K562 (cell line): ENCODE results near the gene CLCN6. TPM values are rescaled to one million over a fixed set of nuclear protein-coding genes. Genes with fewer than 3 reads are reported as not detected.
A peak's percentile ranks its signal among the peaks of the same experiment; 100 is the strongest.

Experiments used
- ATAC-seq: fragments of 200-7000 bp; cut with Tn5 transposase; 3 replicates; pipeline ENCODE4 v1.9.1; 2020; ENCODE audit warnings: moderate library complexity
- BruUV-seq: library from RNA; stranded (reverse); fragments of 400-500 nt; replicated peaks from 2 replicates; lab custom pipeline; 2021; lab: Mats Ljungman, UMichigan
- CTCF ChIA-PET: fragments of 300-600 bp; formaldehyde crosslinking; extraction: SDS; loops from one replicate; lab custom pipeline; 2021; ENCODE audit warnings: low intra/inter-chr PET ratio; lab: Yijun Ruan, JAX
- POLR2A ChIA-PET: fragments of 300-600, 350-650 bp; sonication (Branson Sonifier 250); formaldehyde crosslinking; extraction: SDS; loops from one replicate; lab custom pipeline; 2021; ENCODE audit warnings: antibody characterized with exemption, inconsistent platforms; lab: Yijun Ruan, JAX
- DNase-seq, 4 experiments: peaks; one replicate each; pipeline versions ENCODE4 v3.0.0 to v3.0.0-alpha.2; 2011 to 2018; ENCODE audit warnings: low spot score in 3 of 4, mixed read lengths in 3 of 4; ENCODE audit errors: extremely low read depth in 1 of 4
- FAIRE-seq: peaks from 2 replicates; lab custom pipeline; 2011; peaks lifted over from hg19 to GRCh38; lab: Jason Lieb, UNC
- H2AFZ ChIP-seq: 2 replicates; pipeline ENCODE4 v1.6.0; 2011; ENCODE audit warnings: low read depth, low read length, control low read depth, inconsistent platforms
- H3K27ac ChIP-seq: fragments of 200-600 bp; 3 replicates; pipeline ENCODE4 v1.8.0; 2011; ENCODE audit warnings: low read depth, mild to moderate bottlenecking, control low read depth, inconsistent platforms, low read length, moderate library complexity, mixed read lengths; ENCODE audit errors: extremely low read depth
- H3K27me3 ChIP-seq, 2 experiments: fragments of 300-600 bp in 1 of 2; 2 replicates in 1 of 2; 3 replicates in 1 of 2; pipeline versions ENCODE4 v1.6.0 to v1.8.0; 2011; ENCODE audit warnings: inconsistent platforms in 2 of 2, low read length in 2 of 2, mild to moderate bottlenecking in 1 of 2, mixed read lengths in 1 of 2, moderate library complexity in 1 of 2; ENCODE audit not compliant: control insufficient read depth in 2 of 2, insufficient read depth in 2 of 2
- H3K36me3 ChIP-seq: fragments of 300-600 bp; 3 replicates; pipeline ENCODE4 v1.8.0; 2011; ENCODE audit warnings: mild to moderate bottlenecking, low read length, inconsistent platforms; ENCODE audit not compliant: control insufficient read depth, insufficient read depth
- H3K4me1 ChIP-seq, 2 experiments: fragments of 200-600 bp in 1 of 2; replicated peaks in 1 of 2; 2 replicates in 1 of 2; 3 replicates in 1 of 2; pipeline versions ENCODE4 v1.5.1 to v1.8.0; 2011; ENCODE audit warnings: inconsistent platforms in 2 of 2, low read length in 2 of 2, mild to moderate bottlenecking in 1 of 2, mixed read lengths in 1 of 2, moderate library complexity in 1 of 2; ENCODE audit not compliant: control insufficient read depth in 2 of 2, insufficient read depth in 2 of 2
- H3K4me2 ChIP-seq: 2 replicates; pipeline ENCODE4 v1.6.1; 2011; ENCODE audit warnings: low read length, control low read depth, inconsistent platforms, mixed read lengths; ENCODE audit not compliant: insufficient read depth
- H3K4me3 ChIP-seq: fragments of 200-600 bp; sonication (generic), shearing (Covaris generic); 2 replicates; pipeline ENCODE4 v1.5.1; 2016; ENCODE audit warnings: control low read depth, inconsistent platforms
- H3K79me2 ChIP-seq: fragments of 200-600 bp; 3 replicates; pipeline ENCODE4 v1.8.0; 2011; ENCODE audit warnings: low read length, inconsistent platforms; ENCODE audit not compliant: control insufficient read depth, insufficient read depth
- H3K9ac ChIP-seq, 2 experiments: 2 replicates each; pipeline versions ENCODE4 v1.6.0 to v1.6.1; 2011; ENCODE audit warnings: low read depth in 2 of 2, low read length in 2 of 2, control low read depth in 1 of 2, inconsistent platforms in 1 of 2, mild to moderate bottlenecking in 1 of 2, mixed read lengths in 1 of 2; ENCODE audit not compliant: insufficient read depth in 1 of 2
- H3K9me1 ChIP-seq: one replicate; pipeline ENCODE4 v1.6.0; 2011; ENCODE audit warnings: inconsistent platforms, mild to moderate bottlenecking, low read length, moderate library complexity; ENCODE audit not compliant: control insufficient read depth, insufficient read depth
- H3K9me3 ChIP-seq: replicated peaks from 2 replicates; pipeline ENCODE4 v1.5.1; 2011; ENCODE audit warnings: low read depth, low read length, inconsistent platforms; ENCODE audit not compliant: control insufficient read depth, insufficient read depth
- H4K20me1 ChIP-seq: replicated peaks from 2 replicates; pipeline ENCODE4 v1.6.1; 2011; ENCODE audit warnings: low read length, inconsistent platforms, mixed read lengths; ENCODE audit not compliant: control insufficient read depth, insufficient read depth
- CCNT2 ChIP-seq: IDR thresholded peaks from 2 replicates; pipeline ENCODE4 v1.6.1; 2011; ENCODE audit warnings: borderline replicate concordance, low read depth, mild to moderate bottlenecking, moderate library complexity, mixed read lengths, low read length; ENCODE audit not compliant: insufficient read length; ENCODE audit errors: extremely low read depth
- ETV5 ChIP-seq: sonication (generic); formaldehyde crosslinking; IDR thresholded peaks from 2 replicates; pipeline ENCODE4 v1.4.0; 2020; ENCODE audit warnings: low read depth, mild to moderate bottlenecking, missing genetic modification reagents
- HOXB6 ChIP-seq: fragments of 250-450 bp; sonication (Bioruptor Pico); IDR thresholded peaks from 2 replicates; pipeline ENCODE4 v1.5.1; 2022; ENCODE audit warnings: mild to moderate bottlenecking, borderline replicate concordance
- NFXL1 ChIP-seq: fragments of 450-650 bp; formaldehyde crosslinking; IDR thresholded peaks from 2 replicates; pipeline ENCODE4 v1.4.0; 2021; ENCODE audit warnings: mild to moderate bottlenecking
- PHF21A ChIP-seq: fragments of 450-650 bp; IDR thresholded peaks from 2 replicates; pipeline ENCODE4 v1.6.1; 2017; ENCODE audit warnings: low read depth, borderline replicate concordance
- STAG1 ChIP-seq: sonication (generic); formaldehyde crosslinking; IDR thresholded peaks from 2 replicates; pipeline ENCODE4 v1.5.0; 2020; ENCODE audit warnings: missing genetic modification reagents, borderline replicate concordance
- ZBTB43 ChIP-seq: sonication (generic); formaldehyde crosslinking; IDR thresholded peaks from 2 replicates; pipeline ENCODE4 v1.8.0; 2023; ENCODE audit warnings: mild to moderate bottlenecking, missing genetic modification reagents
- ZNF133 ChIP-seq: fragments of 250-450 bp; sonication (Bioruptor Pico); IDR thresholded peaks from 2 replicates; pipeline ENCODE4 v1.4.0; 2020; ENCODE audit warnings: mild to moderate bottlenecking
- WGBS: fragments of 100-300 bp; shearing (Covaris generic); methylation state at CpG from one replicate; pipeline ENCODE4 v1.1.6; 2016; ENCODE audit warnings: low coverage, mixed read lengths; ENCODE audit not compliant: insufficient coverage; ENCODE audit errors: missing lambda C conversion rate; 5-methylcytosine and 5-hydroxymethylcytosine counted together
- in situ Hi-C: fragments of 300-500 bp; cut with MboI; formaldehyde crosslinking; loops from 4 replicates; pipeline ENCODE4 v1.15.0; 2018; ENCODE audit warnings: inconsistent platforms, mixed read lengths
- intact Hi-C: fragments of 100-400 bp; cut with micrococcal nuclease; formaldehyde crosslinking; loops from 2 replicates; pipeline ENCODE4 v1.14.2; 2022
- polyA plus RNA-seq, 8 experiments: library from polyadenylated mRNA; depleted of rRNA in 4 of 8; stranded (reverse) in 5 of 8; unstranded in 3 of 8; fragments of >200 nt; fragmentation: Nextera tagmentation in 2 of 8; fragmentation: Illumina TruSeq in 1 of 8; extraction: Ambion mirVana in 2 of 8; extraction: Trizol in 1 of 8; gene quantifications; 2 replicates each; pipeline versions ENCODE4 v1.2.1 to v1.2.3, GENCODE V29; 2011 to 2014; ENCODE audit warnings: inconsistent platforms in 1 of 8, missing spikeins in 1 of 8
- total RNA-seq, 7 experiments: library from RNA; depleted of rRNA in 6 of 7; stranded (reverse); fragments of >200 nt in 6 of 7; fragmentation: Illumina TruSeq in 2 of 7; extraction: Trizol in 2 of 7; gene quantifications; 2 replicates each; pipeline versions ENCODE4 v1.2.1 to v1.2.3, GENCODE V29; 2011 to 2021; ENCODE audit warnings: low replicate concordance in 1 of 7
- TF ChIP-seq, protein P1 (sequence below): fragments of 450-650 bp; formaldehyde crosslinking; IDR thresholded peaks from 2 replicates; pipeline ENCODE4 v1.4.0; 2020; ENCODE audit warnings: mild to moderate bottlenecking, moderate library complexity

Gene CLCN6
- total and polyA plus RNA-seq, 9 of the 15 experiments (the other 6 are each of a cell fraction or from before 2014, with no cell fraction given): 2.0 to 21.8 (median 13.6) TPM

GRCh38 chr1:11882814-11883538, 77.0 kb downstream of the CLCN6 start (continued):
- TF ChIP-seq PHF21A (no peak), ZNF133 (CRISPR knock-in tag) (no peak), STAG1 (no peak), ZBTB43 (CRISPR knock-in tag) (no peak), ETV5 (peak; percentile 85)

- Histone ChIP-seq H3K4me1 (peaks cover 30 to 50% of the 10 kb centered on the region in 2 experiments), H3K9me1 (no peaks in the 10 kb centered on the region), H4K20me1 (no peaks in the 10 kb centered on the region), H3K79me2 (no peaks in the 10 kb centered on the region; the same call in 2 of the 3 replicates), H3K27me3 (no peaks in the 10 kb centered on the region), H3K27ac (no peak overlapping the region), H3K36me3 (no peaks in the 10 kb centered on the region), H3K4me3 (no peak overlapping the region), H3K9ac (peak overlapping the region in 1 of 2 experiments; percentile 28; a peak in 2 of 4 replicates), H2AFZ (peak overlapping the region; percentile 55), H3K4me2 (no peak overlapping the region), H3K9me3 (peaks cover 3% of the 10 kb centered on the region; the same call in 1 of the 2 replicates)
- no peak for FAIRE-seq
- DNase-seq: no peak
- POLR2A ChIA-PET: interaction anchor here (0.6 to 6.1 kb wide), 2 partner anchors 23 to 100 kb away, joined by 3 to 78 read pairs; no protein-coding TSS in a partner anchor
- no peak for TF ChIP-seq NFXL1
- 0 out of 2 replicates have a peak, but pooled peaks have one; percentile 22 for TF ChIP-seq HOXB6 (CRISPR knock-in tag)
- TF ChIP-seq, protein P1, sequence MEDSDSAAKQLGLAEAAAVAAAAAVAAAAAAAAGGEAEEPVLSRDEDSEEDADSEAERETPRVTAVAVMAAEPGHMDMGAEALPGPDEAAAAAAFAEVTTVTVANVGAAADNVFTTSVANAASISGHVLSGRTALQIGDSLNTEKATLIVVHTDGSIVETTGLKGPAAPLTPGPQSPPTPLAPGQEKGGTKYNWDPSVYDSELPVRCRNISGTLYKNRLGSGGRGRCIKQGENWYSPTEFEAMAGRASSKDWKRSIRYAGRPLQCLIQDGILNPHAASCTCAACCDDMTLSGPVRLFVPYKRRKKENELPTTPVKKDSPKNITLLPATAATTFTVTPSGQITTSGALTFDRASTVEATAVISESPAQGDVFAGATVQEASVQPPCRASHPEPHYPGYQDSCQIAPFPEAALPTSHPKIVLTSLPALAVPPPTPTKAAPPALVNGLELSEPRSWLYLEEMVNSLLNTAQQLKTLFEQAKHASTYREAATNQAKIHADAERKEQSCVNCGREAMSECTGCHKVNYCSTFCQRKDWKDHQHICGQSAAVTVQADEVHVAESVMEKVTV (CRISPR knock-in tag): no peak
- TF ChIP-seq CCNT2: no peak
- intact Hi-C loops: loop anchor here (10.0 kb wide), 1 partner anchor 221 kb away; the partner anchor contains the start of gene FBXO6
- ATAC-seq: no peak
- in situ Hi-C loops: no loop called here
- BruUV-seq: no TSS peak
- CTCF ChIA-PET: no interaction called here
- 60% methylated on average over 6 of the region's 6 CpGs for WGBS
Measured at GRCh38 chr1:11885916-11886315, 79.9 kb downstream of the CLCN6 start.
